GDM1 (cell line): ENCODE data around the gene SOX11.
"Not testable (repeated sequence)": the region's sequence is repeated elsewhere in the genome, so short reads cannot be mapped to it uniquely, and the experiment has no call there.

Experiments used
- DNase-seq: peaks from one replicate; lab custom pipeline; 2025; lab: John Stamatoyannopoulos, UW

Gene SOX11

DNA sequence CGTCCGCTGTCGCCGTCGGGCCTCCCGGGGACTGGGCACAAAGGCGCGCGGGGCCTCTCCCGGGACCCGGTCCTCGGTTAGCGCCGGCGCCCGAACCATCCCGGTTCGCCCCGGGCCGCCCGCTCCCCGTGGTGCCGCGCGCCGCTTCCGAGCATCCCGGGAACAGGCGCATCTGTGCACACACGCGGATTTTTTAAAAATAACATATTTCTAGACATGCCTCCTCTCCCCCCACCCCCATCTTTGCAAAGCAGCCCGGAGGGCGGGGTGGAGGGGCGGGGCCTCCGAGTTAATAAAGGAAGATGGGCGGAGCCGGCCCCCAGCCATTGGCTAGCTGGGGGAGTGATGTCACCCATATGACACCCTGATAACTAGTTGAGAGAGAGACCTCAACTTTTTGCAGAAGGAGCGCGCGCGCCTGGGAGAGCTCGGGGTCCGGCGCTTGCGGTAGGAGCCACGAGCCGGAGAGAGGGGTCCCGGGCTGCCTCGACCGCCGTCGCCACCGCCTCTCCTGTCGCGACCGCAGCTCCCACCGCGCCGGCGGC is at the start of gene SOX11:
TSS of gene SOX11 (plus strand) at position 400 of the 545 bp plus-strand sequence. CDS start 338 bp downstream, outside the sequence.
- DNase-seq = no peak

DNA sequence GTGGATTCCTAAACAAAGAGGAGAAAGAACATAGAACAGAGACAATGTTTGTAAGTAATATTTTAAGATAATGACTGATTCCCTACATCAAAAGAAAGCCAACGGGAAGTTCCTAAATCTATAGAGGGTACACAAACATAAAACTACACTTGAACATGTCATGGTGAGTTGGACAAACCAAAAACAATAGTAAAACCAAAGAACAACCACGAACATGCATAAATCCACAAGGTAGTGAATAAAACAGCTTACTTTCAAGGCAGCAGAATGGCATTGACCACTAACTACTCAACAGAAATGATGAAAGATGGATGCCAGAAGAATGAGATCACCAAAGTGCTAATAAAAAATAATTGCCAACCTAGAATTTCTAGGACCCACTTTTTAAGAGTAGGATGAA is 39.5 kb upstream of the SOX11 start:
- not testable (repeated sequence) for DNase-seq

GRCh38 chr2:5653756-5654155 is 38.4 kb upstream of the SOX11 start:
- not testable (repeated sequence) for DNase-seq

DNA sequence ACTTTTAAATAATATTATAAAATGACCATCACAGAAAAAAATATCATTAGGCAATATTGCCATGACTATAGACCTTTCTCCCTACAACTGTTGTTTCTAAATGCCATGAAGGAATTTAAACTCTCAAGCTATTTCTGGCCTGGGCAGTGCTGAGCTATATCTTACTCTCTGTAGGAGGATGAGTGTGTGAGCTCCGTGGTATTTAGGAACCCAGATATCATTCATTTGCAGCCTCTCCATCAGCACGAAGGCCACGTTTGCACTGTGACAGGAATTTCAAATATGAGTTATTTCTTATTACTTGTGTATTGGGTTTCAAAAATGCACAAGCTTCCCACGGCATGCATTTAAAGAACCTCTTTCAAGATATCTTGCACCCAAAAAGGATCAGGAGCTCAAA is 35.0 kb upstream of the SOX11 start:
- DNase-seq = no peak

DNA sequence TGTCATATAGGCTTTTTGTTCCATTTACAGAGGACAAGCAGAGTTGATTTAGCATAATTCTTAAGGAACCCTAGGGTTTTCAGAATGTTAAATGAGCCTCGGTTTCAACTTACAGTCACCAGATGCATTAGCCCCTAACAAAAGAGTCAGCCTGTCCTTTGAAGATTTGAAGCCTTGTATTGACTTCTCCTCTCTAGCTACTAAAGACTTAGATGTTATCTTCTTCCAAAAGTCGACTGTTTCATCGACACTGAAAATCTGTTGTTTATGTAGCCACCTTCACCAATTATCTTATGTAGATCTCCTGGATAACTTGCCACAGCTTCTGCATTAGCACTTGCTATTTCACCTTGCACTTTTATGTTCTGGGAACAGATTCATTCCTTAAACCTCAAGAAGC is 31.6 kb upstream of the SOX11 start:
- DNase-seq = no peak

- DNase-seq = no peak
Measured at GRCh38 chr2:5661362-5661761, 30.8 kb upstream of the SOX11 start.

GRCh38 chr2:5664278-5664681 is 27.9 kb upstream of the SOX11 start:
- DNase-seq = no peak

- DNase-seq = no peak
Measured at GRCh38 chr2:5665066-5665465, 27.1 kb upstream of the SOX11 start.

DNA sequence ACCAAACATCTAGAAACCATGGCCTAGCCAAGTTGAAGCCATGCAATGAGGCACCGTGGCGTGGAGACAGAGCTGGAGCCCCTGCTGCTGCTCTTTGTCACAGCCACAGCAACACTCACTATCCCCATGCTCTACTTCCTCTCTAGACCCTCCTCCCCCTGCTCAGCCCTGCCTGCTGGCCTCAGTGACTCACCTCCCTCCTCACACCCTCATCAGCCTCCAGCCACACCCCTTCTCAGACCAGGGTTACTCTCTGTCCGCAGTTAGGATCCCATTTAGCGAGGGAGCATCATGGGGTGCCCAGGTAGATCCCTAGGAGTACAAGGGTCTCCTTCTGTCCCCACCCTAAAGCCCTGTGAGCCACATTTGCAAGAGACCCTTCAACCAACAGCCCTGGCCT is 25.4 kb upstream of the SOX11 start:
- no peak for DNase-seq

GRCh38 chr2:5667655-5668054 is 24.5 kb upstream of the SOX11 start:
- DNase-seq = not testable (repeated sequence)

GRCh38 chr2:5668682-5669250 is 23.4 kb upstream of the SOX11 start:
- DNase-seq = no peak

GRCh38 chr2:5672749-5673144 is 19.4 kb upstream of the SOX11 start:
- no peak for DNase-seq

DNA sequence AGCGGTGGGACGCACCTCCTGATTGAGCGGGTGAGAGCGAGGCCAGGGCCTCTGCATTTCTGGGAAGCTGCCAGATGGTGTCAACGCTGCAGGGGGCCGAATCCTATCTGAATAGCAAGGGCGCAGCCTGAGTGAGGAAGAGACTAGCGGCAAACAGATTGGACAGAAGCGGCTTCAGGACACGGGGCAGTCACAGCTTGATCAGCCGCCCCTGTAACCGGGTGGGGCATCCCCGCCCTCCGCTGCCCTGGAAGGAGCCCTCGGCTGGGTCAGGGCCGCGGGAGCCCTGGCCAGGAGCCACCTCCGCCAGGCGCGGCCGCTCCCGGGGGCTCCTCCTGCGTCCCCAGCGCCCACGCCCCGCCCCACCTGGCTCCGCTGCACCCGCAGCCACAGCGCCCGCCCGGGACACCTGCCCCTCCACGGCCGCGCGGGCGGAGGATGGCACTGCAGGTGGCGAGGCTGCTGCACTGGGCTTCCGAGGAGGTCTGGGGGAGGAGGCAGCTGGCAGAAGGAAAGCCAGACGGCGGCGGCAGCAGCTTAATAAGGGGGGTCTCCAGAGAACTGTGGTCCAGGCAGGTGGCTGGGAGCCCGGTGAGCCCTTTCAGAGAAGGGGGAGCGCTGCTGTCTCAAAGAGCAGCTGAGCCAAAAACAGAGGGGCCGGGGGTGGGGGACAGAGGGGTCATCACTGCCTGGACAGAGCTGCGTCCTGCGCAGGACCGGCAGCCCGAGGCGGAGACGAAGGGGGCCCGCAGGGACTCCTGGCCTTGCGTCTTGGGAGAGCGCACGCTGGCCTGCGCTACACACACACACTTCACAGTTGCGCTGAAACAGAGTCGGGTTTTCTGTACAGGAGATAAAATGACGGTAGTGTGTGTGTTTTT is 18.8 kb upstream of the SOX11 start:
- DNase-seq = no peak

GRCh38 chr2:5674026-5674340 is 18.2 kb upstream of the SOX11 start:
- DNase-seq = no peak

DNA sequence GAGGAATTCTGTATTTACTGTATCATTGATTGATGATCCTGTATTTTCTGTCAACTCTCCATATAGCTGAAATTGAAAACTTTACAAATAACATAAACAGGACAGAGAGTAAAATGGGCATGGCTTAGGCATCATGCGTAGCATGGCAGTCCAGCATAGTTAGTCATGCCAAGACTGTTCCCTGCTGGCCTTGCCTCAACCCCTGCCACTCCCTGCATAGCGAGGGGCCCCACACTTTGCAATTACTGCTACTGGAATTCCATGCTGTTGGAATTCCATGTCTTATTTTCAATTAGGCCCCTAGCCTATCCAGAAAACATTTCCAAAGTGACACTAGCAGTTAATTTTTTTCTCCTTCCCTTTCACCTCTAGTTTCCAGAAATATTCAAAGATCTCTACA is 15.1 kb upstream of the SOX11 start:
- no peak for DNase-seq

DNA sequence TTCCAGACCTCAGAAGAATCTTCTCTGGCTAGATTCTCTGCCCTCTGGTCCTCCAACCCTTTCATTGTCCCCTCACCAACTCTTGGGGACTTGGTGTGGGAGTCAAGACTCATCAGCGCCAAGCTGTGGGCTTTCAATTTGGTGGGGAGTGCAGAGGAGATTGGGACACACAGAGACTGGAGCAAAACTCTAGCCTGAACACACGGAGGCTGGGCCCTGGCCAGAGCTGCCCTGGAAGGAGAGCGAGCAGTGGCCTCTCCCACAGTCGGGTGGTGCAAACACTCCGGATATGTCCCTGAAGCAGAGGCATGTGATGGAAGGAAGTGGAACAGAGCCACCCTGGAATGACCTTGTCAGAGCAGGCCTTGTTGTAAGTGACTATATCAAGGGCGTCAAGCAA is 8.7 kb upstream of the SOX11 start:
- DNase-seq = no peak

- DNase-seq = no peak
Measured at GRCh38 chr2:5685225-5685624, 7.0 kb upstream of the SOX11 start.

GRCh38 chr2:5686068-5686467 is 6.1 kb upstream of the SOX11 start:
- DNase-seq = no peak

- no peak for DNase-seq
Measured at GRCh38 chr2:5686536-5686935, 5.6 kb upstream of the SOX11 start.

DNA sequence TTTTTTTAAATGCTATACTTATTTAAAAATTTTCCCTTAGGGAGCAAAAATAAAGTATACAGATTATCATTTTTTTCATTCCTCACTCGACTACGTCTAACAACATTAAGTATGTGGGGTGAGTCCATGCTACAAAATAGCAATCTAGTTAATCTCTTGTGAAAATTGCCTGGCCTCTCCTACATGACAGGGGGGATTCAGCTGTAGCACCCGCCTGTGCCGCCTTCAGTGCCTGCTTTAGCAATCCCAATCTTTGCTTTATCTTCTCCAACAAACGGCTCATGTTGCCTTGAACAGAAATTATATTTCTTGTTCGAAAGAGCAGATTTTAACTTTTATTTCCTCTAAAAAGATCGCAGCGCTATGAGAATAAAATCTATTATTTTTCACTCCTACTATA is 2.4 kb upstream of the SOX11 start:
- DNase-seq = no peak

DNA sequence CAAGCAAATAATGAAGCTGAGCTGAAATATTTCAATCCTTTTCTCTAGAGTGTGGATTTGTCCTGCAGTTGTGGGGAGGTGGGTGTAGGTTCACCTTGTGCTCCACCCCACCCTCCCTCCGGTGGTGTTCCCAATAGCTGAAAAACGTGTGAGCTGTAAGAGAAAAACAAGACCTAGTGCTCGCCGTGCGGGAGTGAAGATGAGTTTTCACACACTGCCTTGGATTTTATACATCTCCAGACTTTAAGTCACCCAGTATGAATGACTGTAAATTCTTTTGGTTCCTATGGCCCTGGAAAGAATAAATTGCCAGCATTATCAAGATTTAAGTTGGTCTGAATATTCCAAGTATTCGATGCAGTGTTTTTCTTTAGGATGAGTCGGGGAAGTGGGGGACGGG is 1.9 kb upstream of the SOX11 start:
- DNase-seq = no peak

DNA sequence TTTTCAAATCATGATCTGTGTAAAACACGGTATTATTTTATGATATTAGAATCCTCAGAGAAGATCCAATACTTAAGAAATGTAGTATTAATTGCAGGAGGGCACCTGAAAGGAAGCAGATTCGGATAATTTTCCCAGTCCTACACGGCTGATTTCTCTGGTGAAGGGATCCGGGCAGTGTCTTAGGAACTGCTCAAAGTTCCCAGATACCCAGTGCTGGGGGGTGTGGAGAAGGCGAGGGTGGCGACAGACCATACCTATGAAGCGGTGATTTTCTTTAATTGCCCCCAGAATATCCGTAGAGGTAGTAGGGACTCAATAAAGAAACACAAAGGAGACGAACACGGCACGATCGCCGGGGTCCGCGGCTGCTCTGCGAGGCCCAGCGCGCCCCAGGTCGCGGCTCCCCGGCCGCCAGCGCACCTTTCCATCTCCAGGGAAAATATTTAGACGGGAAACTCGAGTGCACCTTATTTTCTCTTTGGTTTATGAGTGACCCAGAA is 1.4 kb upstream of the SOX11 start:
- DNase-seq = no peak

- DNase-seq = no peak
Measured at GRCh38 chr2:5691221-5691984, 781 bp upstream of the SOX11 start.
